ENCODE measurements around the gene ECT2.
"Not testable (repeated sequence)": the region's sequence is repeated elsewhere in the genome, so short reads cannot be mapped to it uniquely, and the experiment has no call there.

ECT2 gene, protein sequence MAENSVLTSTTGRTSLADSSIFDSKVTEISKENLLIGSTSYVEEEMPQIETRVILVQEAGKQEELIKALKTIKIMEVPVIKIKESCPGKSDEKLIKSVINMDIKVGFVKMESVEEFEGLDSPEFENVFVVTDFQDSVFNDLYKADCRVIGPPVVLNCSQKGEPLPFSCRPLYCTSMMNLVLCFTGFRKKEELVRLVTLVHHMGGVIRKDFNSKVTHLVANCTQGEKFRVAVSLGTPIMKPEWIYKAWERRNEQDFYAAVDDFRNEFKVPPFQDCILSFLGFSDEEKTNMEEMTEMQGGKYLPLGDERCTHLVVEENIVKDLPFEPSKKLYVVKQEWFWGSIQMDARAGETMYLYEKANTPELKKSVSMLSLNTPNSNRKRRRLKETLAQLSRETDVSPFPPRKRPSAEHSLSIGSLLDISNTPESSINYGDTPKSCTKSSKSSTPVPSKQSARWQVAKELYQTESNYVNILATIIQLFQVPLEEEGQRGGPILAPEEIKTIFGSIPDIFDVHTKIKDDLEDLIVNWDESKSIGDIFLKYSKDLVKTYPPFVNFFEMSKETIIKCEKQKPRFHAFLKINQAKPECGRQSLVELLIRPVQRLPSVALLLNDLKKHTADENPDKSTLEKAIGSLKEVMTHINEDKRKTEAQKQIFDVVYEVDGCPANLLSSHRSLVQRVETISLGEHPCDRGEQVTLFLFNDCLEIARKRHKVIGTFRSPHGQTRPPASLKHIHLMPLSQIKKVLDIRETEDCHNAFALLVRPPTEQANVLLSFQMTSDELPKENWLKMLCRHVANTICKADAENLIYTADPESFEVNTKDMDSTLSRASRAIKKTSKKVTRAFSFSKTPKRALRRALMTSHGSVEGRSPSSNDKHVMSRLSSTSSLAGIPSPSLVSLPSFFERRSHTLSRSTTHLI

DNA sequence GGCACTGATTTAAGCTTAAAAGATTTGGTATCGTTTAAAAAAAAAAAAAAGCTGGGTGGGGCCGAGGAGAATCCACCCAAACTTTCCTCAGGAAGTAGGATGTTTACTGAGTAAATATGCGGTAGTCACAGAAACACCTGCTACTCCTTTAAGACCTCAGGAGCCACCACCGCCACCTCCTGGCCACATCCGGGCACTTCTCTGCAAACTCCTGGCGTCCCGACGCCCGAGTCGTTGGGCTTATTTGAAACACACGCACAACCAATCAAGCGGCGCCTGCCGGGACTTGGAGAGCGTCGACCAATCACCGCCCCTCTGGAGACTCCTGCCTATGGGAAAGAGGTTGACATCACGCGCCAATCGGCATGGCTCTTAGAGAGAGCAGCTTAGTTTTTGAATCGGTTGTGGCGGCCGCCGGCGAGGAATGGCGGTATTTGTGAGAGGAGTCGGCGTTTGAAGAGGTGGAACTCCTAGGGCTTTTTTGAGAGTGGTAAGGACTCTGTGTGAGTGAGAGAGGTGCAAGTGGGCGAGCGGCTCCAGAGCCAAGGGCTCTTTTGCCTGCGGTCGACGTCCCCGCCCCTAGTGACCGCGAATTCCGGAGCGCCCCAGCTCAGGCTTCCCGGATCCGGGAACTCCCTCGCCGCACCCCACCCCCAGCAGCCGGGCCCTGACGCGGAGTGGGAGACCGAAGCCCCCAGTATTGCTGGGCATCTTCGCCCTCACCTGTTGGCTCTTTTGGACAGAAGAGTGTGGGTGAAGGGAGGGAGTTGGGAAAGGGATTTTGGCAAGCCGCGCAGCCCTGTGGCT, at the start of gene ECT2:
ECT2 (plus strand) TSS at position 359 of the 807 bp plus-strand sequence. CDS start 3,805 bp downstream, outside the sequence.
- Mint-ChIP-seq H3K4me1 (ENCODE audit: low read depth) (peaks cover 12% of the 10 kb centered on the region), H3K27ac (peak within 1 kb of the TSS; percentile 91), H3K36me3 (peaks cover 4% of the 10 kb centered on the region), H3K4me3 (peak within 1 kb of the TSS; percentile 97), H3K27me3 (no peaks in the 10 kb centered on the region), H3K9me3 (ENCODE audit: low read depth) (no peaks in the 10 kb centered on the region)

DNA sequence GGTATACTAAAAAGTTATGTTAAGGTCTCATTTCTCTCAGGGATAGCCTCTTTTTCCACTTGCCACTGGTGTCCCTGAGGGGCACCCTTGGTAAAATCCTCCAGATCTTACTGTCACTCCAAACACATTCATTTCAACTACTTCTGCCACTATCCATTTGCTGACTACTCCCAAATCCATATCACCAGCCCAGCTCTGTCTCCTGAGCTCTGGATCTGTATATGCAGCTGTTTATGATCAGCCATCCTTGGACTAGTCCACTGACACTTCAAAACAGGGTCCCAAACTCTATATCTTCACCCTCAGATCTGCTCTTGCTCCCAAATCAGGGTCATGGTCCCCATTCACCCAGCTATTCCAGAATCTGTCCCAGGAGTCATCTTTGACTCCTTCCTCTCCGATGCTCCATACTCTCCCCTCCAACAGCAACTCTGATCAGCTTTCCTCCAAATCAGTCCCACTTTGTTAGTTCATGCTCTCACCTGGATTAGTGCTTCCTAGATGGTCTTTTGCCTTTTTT, 49.5 kb upstream of the ECT2 start:
- H3K4me3 Mint-ChIP-seq: no peak overlapping the region
- no peaks in the 10 kb centered on the region for H3K27me3 Mint-ChIP-seq
- H3K36me3 Mint-ChIP-seq: peaks cover 3% of the 10 kb centered on the region
- H3K27ac Mint-ChIP-seq: no peak overlapping the region
- no peaks in the 10 kb centered on the region for H3K9me3 Mint-ChIP-seq (ENCODE audit: low read depth)
- no peaks in the 10 kb centered on the region for H3K4me1 Mint-ChIP-seq (ENCODE audit: low read depth)

DNA sequence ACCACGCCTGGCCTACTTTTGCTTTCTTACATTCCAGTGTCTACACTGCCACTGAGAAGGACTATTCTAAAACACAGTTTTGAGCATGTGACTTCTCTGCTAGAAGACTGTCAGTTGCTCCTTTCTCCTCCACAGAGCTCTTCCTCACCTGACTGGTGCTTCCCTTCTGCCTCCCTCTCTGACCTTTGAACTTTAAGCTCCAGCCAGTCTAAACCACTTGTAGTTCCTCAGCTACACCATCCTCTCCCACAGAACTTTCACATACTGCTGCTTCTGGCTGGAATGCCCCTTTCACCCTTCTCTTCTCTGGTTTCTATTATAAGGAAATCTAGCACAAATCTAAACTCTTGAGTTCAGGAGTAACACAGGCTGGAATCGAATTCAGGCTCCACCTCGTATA, 48.8 kb upstream of the ECT2 start:
- Mint-ChIP-seq H3K27me3 (no peaks in the 10 kb centered on the region), H3K27ac (no peak overlapping the region), H3K9me3 (ENCODE audit: low read depth) (no peaks in the 10 kb centered on the region), H3K4me3 (no peak overlapping the region), H3K36me3 (no peaks in the 10 kb centered on the region), H3K4me1 (ENCODE audit: low read depth) (peaks cover under 1% of the 10 kb centered on the region)

DNA sequence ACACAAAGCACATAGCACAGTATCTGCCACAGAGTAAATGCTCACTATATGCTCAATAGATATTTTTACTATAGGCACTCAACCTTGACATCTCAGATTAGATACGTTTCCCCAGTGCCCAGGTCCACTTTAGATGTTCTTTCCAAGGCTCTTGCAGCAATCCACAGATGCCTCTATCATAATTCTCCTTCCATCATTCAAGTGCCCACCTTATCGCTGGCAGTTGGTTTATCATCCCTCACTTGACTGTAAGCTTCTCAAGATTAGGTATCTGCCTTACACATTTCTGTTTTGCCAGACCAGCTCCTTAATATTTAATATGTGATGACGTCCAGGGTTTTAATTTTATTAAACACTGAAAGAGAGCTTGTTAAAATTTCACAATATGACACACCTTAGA, 48.3 kb upstream of the ECT2 start:
- Mint-ChIP-seq H3K27ac (no peak overlapping the region), H3K4me1 (ENCODE audit: low read depth) (peaks cover 5% of the 10 kb centered on the region), H3K27me3 (no peaks in the 10 kb centered on the region), H3K9me3 (ENCODE audit: low read depth) (no peaks in the 10 kb centered on the region), H3K36me3 (peaks cover 2% of the 10 kb centered on the region), H3K4me3 (no peak overlapping the region)

DNA sequence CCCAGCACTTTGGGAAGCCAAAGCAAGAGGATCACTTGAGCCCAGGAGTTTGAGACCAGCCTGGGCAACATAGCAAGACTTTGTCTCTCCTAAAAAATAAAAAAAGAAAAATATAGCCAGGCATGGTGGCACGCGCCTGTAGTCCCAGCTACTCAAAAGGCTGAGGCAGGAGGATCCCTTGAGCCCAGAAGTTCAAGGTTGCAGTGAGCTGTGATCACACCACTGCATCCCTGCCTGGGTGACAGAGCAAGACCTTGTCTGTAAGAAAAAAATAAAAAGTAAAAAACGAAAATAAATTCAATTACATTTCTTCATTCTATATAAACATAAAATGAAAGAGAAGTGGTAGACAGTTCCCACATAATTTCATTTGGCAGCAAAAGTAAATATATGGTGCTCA, 47.8 kb upstream of the ECT2 start:
- H3K9me3 Mint-ChIP-seq (ENCODE audit: low read depth); H3K36me3 Mint-ChIP-seq; H3K4me1 Mint-ChIP-seq (ENCODE audit: low read depth); H3K4me3 Mint-ChIP-seq; H3K27ac Mint-ChIP-seq; H3K27me3 Mint-ChIP-seq: not testable (repeated sequence)

DNA sequence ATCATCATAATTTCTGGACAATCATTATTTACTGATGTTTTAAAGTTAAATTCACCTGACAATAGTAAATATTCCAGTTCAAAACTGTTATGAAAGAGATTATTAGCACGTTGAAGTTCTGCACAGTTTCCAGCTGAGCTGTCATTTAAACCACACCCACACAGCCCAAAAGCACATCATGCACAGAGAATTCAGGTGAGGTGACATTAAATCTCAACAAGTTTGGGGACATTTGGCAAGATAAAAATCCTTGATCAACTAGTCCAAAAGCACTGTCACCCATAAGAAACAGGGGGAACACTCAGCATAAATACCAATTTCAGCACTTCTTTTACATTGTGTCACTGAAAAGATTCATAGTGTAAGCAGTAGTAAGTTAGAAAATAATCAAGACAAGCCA, 46.5 kb upstream of the ECT2 start:
- H3K4me1 Mint-ChIP-seq (ENCODE audit: low read depth): peaks cover 14% of the 10 kb centered on the region
- no peaks in the 10 kb centered on the region for H3K9me3 Mint-ChIP-seq (ENCODE audit: low read depth)
- H3K27me3 Mint-ChIP-seq: no peaks in the 10 kb centered on the region
- H3K4me3 Mint-ChIP-seq: no peak overlapping the region
- peaks cover 2% of the 10 kb centered on the region for H3K36me3 Mint-ChIP-seq
- no peak overlapping the region for H3K27ac Mint-ChIP-seq

DNA sequence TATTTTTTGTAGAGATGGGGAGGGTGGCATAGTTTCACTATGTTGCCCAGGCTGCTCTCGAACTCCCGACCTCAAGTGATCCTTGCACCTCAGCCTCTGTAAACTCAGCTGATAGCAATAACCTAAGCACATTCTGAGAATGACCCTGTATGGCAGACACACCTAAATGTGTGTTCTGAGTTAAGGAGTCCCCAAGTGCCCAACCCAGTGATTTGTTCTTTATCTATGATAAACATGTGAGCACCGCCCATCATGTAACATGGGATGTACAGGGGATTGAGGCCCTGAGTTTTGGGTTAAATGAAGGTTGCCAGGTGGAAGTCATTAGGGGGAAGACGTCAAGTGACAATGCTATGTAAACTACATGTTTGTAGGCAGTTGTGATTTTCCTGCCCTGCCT, 45.4 kb upstream of the ECT2 start:
- H3K27me3 Mint-ChIP-seq: no peaks in the 10 kb centered on the region
- no peaks in the 10 kb centered on the region for H3K9me3 Mint-ChIP-seq (ENCODE audit: low read depth)
- H3K27ac Mint-ChIP-seq: no peak overlapping the region
- peaks cover 24% of the 10 kb centered on the region for H3K4me1 Mint-ChIP-seq (ENCODE audit: low read depth)
- H3K36me3 Mint-ChIP-seq: peaks cover 2% of the 10 kb centered on the region
- no peak overlapping the region for H3K4me3 Mint-ChIP-seq

DNA sequence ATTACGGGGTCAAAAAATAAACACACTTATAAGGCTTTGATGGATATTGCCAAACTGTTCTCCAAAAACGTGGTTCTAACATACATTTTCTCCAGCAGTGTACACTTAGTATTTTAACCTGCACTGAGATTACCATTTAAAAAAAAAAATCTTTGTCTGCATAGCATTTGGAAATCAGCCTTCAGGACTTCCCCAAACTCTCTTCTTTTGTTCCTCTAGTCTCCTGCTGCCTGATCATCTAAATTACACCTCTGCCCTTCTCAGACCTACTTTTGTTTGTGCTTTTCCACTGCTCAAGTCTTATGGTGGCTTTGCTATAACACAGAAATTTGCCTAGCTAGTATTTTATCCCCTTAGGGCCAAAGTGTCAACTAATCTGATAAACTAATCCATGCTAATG, 43.5 kb upstream of the ECT2 start:
- Mint-ChIP-seq H3K4me1 (ENCODE audit: low read depth) (peaks cover 29% of the 10 kb centered on the region), H3K4me3 (peak overlapping the region; percentile 21), H3K27me3 (no peaks in the 10 kb centered on the region), H3K27ac (no peak overlapping the region), H3K36me3 (peaks cover 2% of the 10 kb centered on the region), H3K9me3 (ENCODE audit: low read depth) (no peaks in the 10 kb centered on the region)

DNA sequence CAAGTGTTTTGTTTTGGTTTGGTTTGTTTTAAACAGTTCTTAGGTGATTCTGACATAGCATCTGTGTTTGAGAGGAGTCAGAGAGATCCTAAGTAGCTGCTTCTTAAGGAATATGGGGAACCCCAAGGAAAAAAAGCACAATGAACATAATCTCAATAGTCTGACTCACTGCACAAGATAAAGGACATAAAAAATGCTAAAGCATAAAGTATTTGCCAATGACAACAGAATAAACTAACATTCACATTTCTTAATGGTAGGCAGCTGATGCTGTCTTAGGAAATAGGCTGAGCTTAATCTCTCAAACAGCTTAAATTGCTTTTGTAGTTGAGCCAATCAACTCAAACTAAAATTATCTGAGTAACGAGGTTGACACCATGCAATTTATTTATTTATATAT, 42.6 kb upstream of the ECT2 start:
- no peaks in the 10 kb centered on the region for H3K9me3 Mint-ChIP-seq (ENCODE audit: low read depth)
- H3K4me3 Mint-ChIP-seq: no peak overlapping the region
- H3K4me1 Mint-ChIP-seq (ENCODE audit: low read depth): peaks cover 29% of the 10 kb centered on the region
- H3K36me3 Mint-ChIP-seq: peaks cover 2% of the 10 kb centered on the region
- H3K27ac Mint-ChIP-seq: no peak overlapping the region
- no peaks in the 10 kb centered on the region for H3K27me3 Mint-ChIP-seq

DNA sequence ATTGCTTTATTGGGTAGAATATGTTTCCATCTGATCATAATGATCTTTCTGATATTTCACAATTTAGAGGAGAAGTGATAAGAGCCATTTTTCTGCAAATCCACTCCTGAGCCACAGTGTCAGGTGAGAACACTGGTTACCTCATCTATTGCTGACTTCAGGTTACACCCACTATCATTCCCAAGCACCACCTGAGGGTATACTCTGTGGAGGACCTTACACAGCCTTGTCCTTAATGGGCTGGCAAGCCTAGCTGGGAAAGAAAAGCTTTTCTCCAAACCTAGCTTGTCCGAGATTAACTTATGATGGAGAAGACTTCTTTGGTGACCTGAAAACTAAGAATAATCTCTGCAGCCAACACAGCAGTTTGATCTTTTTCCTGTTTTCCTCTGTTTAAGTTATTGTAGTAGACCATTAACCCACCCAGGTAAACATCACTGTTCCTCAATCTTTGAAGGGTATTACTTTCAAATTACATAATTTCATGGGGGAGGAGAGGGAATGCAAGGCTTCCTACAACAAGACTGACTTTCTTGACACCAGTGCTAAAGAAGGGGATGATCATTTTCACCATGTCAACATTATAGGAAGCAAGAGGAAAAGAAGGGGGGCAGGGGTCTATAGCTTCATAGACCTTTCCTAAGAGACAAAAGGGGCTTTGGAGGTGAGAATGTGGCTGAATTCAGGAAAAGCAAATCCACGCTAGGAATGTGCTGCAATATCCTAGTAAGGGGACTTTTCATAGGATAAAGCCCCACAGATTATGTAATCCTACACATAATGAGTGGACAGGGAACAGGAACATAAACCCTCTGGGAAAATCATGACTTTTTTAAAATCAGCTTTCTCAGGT, 41.4 kb upstream of the ECT2 start:
- Mint-ChIP-seq H3K27me3 (no peaks in the 10 kb centered on the region), H3K4me3 (peak overlapping the region; percentile 95), H3K4me1 (ENCODE audit: low read depth) (peaks cover 29% of the 10 kb centered on the region), H3K27ac (no peak overlapping the region), H3K36me3 (peaks cover 2% of the 10 kb centered on the region), H3K9me3 (ENCODE audit: low read depth) (no peaks in the 10 kb centered on the region)

DNA sequence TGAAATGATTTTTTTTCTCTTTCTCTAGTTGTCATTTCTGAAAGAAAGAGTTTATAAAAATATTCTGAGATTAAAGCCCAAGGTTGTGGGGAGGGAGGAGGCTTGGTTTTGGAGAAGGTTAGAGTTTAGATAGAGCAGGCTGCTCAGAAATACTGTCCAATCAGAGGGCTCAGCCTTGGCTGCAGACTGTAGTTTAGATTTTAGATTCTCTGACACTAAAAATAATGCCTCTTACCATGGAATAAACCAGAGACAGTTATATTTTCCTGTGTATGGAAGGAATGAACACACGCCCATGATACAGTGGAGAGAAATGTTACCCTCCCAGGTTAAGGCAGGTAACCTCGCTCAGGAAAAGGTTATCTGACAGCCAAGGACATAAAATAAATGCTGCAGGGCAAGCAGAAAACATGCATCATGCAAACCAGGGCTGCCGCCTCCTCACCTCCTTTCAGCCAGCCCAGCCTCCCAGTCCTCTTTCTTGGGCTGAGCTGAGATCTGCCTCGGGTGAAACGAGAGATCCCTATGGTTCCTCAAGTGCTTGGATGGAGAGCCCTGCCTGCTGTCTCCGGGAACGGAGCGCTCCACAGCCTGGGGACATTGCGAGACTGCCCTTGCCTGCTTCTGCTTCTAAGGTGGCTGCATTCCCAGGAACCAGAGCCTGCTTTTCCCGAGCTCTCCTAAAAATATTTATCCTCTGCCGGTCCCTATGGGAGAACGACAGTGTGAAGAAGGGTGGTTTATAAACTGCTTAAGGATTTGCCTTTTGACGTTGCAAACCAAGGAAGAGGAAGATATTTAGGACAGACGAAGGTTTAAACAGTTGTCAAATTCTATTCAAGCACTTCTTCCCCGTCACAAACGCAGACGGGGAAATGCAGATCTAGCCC, 40.5 kb upstream of the ECT2 start:
- no peaks in the 10 kb centered on the region for H3K27me3 Mint-ChIP-seq
- H3K27ac Mint-ChIP-seq: peak overlapping the region; percentile 42
- peaks cover 29% of the 10 kb centered on the region for H3K4me1 Mint-ChIP-seq (ENCODE audit: low read depth)
- H3K9me3 Mint-ChIP-seq (ENCODE audit: low read depth): no peaks in the 10 kb centered on the region
- peak overlapping the region; percentile 95 for H3K4me3 Mint-ChIP-seq
- H3K36me3 Mint-ChIP-seq: peaks cover 2% of the 10 kb centered on the region

DNA sequence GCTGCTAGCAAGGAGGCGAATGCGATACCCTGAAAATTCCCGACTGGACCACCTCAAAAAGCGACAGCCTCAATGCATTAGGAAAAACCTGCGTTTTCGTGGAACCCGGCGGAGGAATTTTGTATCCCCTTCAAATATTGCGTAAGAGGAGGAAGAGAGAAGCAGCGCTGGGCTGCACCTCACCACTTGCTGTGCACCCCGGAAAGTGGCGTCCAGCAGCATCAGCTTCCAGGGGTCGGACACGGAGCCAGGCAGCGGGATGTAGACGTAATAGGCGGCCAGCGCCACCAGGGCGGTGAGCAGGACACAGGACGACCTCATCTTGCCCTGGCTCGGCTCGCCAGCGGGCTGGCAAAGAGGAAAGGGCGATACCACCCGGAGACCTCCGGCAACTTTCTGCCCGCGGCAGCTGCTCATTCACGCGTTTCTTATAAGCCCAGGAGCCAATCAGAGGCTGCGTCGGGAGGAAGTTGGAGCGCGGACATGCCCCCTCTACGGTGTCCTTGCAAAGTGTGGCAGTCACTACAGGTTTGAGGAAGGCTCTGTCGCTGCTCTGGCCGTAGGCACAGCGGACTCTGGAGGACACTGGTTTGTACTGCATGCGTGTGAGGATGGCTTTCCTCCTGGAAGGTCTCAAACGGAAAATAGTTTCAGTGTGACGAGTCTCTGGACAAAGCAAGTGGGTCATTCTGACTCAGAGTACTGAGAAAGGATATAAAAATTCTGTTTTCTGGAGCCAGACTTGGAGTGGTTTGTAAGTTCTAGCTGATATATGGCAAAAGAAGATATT, 39.7 kb upstream of the ECT2 start, which contains the start of gene NCEH1:
NCEH1 (minus strand) TSS at position 404 of the 790 bp plus-strand sequence; CDS start at position 321, 83 bp downstream.
- H3K9me3 Mint-ChIP-seq (ENCODE audit: low read depth): no peaks in the 10 kb centered on the region
- H3K4me3 Mint-ChIP-seq: peak within 1 kb of the TSS; percentile 95
- peaks cover 29% of the 10 kb centered on the region for H3K4me1 Mint-ChIP-seq (ENCODE audit: low read depth)
- H3K27ac Mint-ChIP-seq: peak within 1 kb of the TSS; percentile 42
- H3K36me3 Mint-ChIP-seq: peaks cover 2% of the 10 kb centered on the region
- H3K27me3 Mint-ChIP-seq: no peaks in the 10 kb centered on the region

All from activated naive CD8-positive, alpha-beta T cell (primary cell).